Stimulated activated CD4-positive, alpha-beta T cell treated with anti-CD3 and anti-CD28 coated beads, Interleukin-12 subunit alpha, Interleukin-12 subunit beta, amount 100 ng/mL, for 24 hours (primary cell): ENCODE results near the gene IFIH1.

Experiments used
- DNase-seq, 2 experiments: peaks; one replicate each; pipeline ENCODE4 v3.0.0-alpha.2; 2020; ENCODE audit warnings: low read depth in 2 of 2

IFIH1 gene

DNA sequence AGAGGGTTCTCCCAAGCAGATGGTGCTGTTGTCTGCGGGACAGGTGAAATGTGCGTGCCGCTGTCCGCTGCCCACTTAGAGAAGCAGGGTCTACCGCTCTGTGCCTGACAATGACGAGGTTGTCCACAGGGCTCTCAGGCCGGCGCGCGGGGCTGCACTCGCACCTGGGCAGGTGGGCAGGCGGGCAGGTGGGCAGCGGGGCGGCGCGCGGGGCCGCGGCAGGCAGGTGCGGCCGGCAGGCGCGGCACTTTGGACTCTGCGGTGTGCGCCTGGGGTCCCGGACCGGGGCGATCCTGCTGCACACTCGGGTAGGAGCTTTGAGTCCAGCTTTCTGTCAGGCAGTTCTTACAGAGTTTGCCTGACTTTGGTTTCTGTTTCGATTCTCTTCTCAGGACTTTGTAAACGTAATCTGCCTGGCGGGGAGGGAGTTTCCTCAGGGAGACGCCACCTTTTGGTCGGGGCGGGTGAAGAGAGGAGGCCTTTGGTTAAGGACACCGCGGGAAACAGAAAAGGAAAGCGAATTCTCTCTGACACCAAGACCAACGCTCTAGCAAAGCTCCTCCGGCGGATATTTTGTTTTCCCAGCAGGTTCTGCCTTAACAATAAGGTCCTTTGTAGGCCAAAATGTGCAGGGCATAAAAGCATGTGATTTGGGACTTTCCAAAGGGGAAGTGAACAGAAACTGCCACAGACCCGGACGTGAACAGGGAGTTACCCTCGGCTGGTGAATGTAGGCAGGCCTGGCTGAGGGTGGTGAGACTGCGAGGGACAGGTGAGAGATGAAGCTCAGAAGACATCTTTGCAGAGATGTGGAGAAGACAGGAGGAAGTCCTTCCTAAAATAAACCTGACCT, at the start of gene IFIH1:
Gene IFIH1, minus strand, starts transcription at position 357 of the 853 bp plus-strand sequence. CDS start 377 bp downstream, outside the sequence.
- DNase-seq = peak; percentile 57 to 66

DNA sequence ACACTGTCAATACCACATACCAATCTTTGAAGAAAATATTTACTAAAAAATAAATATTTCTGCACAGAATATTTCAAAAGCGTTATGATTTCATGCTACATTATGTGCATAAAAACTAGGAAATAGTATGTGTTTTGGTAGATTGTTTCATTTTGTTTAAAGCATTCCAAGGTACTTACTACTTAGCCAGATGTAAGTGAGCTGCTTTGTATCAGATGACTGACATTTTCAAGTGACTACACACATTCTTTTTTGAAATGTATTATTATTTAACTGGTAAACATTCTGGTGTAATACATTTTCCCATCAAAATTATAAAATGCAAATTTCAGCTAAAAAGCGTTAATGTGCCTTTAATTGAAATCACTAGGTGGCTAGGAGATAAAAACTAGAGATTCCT, 46.9 kb upstream of the IFIH1 start:
- no peak for DNase-seq

DNA sequence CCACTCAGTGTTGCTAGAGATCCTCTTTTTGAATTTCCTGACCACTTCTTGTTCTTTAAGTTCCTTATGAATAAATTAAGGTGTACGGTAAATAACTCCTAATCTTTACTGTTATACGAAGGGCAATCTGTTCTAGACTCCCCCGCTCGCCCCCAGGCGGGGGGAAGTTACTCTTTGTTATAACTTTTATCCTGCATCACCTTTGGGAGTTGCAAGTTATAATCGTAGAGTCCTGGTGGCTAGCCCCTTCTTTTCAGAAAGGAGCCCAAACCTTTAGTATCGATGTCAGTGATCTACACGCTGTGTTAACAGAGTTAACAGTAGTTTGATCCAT, 26.1 kb upstream of the IFIH1 start:
- DNase-seq = no peak

DNA sequence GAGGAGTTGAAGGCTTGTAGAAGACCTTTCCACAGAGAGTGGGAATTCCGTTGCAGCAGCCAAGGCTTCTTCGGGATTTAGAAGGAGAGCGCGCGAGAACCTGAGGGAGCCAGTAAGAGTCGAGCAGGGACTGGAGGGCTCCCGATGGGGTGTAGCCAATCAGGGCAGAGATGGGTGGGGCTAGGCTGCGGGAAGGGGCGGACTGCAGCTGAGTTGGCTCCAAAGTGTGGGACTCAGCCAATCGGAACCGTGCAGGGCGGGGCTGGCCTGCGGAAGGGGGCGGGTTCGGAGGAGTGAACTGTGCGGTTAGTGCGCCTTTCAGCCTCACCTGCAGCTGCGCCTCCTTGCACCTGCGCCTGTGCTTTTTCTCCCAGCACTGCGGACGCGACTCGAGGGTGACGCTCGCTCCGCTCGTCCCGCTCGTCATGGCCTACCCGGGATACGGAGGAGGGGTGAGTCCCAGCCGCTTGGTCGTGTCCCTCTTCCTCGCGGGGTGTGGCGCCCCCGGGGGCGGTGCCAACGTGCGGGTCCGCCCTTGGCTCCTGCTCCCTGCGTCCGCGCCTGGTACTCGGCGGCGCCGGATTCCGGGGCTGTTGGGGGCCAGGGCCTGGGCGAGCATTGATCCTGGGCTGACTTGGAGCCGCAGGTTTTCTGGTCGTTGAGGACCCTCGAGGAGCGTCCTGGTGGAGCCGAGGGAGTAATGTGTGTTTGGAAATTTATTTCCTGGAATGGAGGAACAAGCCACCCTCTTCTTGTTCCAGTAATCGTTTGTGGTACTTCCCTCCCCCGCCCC, 25.5 kb upstream of the IFIH1 start, which contains the start of gene GCA:
Gene GCA, plus strand, starts transcription at position 309 of the 793 bp plus-strand sequence. Its CDS starts 117 bp downstream, at position 426.
- peak; percentile 96 to 98 for DNase-seq

DNA sequence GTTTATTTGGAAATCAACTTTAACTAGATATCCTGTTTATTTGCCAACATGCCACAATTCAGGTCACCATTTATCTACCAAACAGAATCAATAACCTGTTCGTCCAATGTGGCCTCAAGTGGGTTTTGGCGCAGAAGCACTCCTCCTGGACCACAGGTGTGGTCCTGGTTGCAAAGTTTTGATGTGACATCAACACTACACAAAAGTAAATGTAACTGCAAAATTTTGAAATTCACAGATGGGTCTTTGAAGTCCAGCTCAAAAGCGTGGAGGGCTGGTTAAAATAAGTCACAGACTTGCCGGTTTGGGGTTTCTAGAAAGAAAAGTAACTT, 25.0 kb upstream of the IFIH1 start:
- no peak for DNase-seq

DNA sequence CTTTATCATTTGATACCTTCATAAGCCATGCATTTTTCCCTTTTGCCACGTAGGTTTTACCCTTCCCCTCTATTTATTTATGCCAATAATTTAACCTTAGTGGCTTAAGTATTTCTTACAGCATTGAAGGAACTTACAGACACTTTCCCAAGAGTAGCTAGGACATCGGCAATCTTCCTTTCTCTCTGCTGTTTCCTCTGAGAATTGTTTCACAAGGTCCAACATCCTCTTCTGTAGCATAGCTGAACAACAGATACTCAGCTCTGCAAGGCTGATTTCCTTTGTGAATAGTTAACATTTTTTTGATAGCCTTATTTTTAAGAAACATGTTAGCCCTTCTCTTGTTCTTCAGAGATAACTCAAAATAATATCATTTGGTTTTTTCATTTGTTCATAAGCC, 24.4 kb upstream of the IFIH1 start:
- no peak for DNase-seq

DNA sequence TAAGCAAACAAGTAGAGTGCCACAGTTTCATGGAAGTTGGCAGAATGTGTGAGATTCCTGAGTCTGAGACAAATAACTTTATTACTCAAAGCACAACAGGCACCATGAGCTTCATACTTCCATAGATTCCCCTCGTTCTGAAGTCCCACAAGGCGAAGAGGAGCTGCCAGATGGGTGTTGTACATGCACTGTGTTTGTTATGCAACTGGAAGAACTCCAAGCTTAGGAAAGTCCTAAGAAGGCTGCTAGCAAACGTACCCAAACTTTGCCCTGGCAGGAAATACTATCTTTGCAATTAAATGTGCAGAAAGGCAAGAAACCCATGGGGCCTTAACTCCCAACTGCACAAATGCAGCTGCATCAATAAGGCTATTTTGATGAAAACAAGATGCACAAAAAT, 23.8 kb upstream of the IFIH1 start:
- DNase-seq = no peak

DNA sequence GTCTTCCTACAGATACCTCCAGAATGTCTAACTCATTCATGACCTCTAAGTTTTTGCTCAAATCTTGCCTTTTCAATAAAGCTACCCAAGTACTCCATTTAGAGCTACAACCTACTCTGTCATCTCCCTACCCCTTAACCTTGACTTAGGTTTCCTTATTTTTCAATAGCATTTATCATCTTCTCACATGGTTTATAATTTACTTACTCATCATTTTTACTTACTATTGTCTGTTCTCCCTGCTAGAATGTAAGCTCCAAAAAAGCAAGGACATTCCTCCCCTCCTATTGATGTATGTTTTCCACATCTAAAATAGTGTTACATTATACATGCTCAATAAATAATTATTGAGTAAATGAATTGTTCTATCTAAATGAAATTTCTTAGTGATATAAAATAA, 22.3 kb upstream of the IFIH1 start:
- DNase-seq = no peak

DNA sequence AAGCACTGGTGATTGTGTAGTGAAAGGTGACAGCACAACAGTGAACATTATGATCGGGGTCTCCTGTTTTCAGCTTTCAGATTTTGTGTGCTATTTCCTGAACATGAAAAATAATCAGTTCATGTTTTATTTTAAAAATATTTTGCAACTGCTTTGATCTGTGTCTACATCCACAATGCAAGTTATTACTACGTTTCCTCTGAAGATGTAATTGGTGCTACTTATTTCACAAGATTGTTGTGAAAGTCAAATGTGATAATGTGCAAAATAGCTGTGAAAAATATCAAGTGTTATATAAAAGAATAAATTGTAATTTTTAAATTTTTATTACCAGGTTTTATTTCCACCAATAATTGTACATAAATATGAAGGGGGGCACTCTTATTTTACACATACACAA, 19.4 kb upstream of the IFIH1 start:
- DNase-seq = no peak

DNA sequence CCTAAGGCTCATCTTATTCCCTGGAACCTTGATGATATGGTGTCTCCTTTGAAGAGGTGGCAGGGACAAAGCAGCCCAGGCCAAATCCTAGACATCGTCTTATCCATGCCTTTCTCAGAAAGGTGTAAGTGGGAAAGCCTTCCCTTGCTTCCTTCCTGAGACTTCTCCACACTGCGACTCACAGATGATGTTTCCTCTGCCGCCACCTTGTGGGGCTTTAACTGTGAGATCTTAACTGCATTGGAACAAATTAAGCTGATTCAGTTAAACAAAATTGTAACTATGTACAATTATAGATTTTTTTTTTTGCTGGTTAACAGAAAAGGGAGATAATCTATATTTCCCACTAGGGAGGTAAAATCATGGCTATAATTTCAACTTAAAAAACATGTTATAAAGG, 15.5 kb upstream of the IFIH1 start:
- DNase-seq = no peak

DNA sequence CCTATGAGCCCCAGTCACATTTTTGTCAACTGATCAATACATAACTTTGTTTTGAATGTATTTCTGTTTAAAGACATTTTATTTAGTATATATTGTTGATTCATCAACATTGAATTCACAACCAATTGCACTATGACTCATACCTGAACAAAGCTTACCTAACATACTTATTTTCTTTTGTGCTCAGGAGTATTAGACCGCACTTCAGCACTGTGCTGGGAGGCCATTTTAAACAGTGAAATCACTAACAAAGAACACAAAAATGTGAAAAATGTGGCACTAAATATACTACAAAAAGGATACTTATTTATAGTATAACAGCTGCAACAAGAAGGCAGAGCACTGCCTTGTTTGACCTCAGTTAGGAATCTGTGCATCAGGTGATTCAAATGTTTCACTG, 12.4 kb upstream of the IFIH1 start:
- DNase-seq = no peak

DNA sequence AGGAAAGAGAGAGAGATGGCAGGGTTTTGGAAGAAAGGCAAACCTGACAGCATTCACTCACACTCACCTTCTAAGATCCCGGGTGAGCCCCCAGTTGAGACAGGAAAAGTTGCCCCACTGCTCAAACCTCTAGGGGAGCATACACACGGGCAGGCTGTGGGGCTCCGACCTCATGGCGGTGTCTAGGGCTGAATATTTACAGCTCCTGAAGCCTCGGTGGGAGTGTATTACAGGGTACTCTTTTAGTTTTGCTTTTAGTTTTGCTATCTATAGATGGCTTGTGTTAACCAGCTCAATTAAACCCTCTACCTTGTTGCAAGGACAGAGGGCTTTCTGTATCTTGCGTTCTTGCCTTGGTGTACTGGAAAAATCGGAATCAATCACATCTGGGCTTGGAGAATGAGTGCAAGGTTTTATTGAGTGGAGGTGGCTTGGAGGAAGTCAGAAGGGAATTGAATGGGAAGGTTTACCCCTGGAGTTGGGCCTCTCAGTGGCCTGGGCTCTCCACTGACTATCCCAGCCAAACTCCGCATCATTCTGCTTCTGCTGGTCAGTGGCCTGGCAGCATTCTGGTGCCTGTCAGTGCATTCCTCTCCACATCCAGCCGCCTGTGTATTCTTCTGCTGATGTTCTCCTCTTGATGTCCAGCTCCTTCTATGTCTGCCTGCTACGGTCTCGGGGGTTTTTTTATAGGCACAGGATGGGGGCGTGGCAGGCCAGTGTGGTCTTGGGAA, 10.1 kb upstream of the IFIH1 start:
- no peak for DNase-seq

DNA sequence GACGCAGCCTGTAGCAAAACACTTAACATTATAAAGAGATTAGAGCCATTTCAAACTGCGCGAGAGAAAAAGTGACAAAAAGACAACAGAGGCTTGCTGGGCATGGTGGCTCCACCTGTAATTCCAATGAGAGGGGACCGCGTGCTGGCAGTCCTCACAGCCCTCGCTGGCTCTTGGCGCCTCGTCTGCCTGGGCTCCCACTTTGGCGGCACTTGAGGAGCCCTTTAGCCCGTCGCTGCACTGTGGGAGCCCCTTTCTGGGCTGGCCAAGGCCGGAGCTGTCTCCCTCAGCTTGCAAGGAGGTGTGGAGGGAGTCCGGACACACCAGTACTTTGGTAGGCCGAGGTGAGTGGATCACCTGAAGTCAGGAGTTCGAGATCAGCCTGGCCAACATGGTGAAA, 9.3 kb upstream of the IFIH1 start:
- DNase-seq = no peak

DNA sequence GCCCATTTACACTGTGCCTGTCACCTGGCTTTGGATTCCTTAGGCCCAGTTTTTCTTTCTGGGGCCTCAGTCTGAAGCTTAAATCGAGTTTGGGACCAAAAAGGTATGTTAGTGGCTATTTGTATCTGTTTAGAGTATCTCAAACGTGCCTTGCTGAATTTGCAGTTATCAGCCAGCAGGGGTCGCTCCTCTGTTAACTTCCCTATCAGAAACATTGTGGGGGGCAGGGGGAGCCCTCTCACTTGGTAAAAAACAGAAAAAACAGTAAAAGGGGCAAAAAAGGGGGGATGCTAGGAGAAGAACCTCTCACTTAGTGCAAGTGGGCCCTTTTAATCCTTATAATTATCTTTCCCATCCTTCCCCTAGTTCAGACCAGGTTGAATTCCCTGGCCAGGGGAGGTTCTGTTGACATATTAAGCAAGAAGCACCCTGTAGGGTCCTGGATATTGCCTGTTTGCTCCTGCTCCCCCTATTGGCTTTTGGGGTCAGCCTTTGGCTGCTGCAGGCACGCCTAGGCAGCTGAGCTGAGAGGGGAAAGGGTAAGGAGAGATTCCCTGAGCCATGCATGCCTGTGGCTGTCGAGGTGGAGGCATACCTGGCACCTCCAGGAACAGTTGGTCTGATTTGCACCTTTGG, 8.8 kb upstream of the IFIH1 start:
- DNase-seq = no peak

DNA sequence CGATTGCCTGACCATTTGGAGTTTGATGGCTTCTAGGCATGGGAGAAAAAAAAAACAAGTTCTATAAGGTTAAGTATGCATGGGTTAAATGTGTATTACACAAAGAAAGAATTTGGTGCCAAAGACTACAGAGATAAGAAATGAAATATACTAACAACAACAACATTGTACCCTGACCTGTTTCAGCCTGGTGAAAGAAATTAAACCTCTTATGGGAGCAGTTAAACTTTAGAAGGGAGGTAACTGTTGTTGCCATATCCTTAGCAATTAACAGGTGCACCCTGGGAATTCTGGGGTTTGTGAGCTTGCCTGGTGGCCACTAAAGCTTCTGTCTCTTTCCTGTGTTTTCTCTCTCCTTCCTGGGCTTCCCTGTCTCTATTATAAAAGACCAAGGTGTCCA, 6.5 kb upstream of the IFIH1 start:
- DNase-seq = no peak

DNA sequence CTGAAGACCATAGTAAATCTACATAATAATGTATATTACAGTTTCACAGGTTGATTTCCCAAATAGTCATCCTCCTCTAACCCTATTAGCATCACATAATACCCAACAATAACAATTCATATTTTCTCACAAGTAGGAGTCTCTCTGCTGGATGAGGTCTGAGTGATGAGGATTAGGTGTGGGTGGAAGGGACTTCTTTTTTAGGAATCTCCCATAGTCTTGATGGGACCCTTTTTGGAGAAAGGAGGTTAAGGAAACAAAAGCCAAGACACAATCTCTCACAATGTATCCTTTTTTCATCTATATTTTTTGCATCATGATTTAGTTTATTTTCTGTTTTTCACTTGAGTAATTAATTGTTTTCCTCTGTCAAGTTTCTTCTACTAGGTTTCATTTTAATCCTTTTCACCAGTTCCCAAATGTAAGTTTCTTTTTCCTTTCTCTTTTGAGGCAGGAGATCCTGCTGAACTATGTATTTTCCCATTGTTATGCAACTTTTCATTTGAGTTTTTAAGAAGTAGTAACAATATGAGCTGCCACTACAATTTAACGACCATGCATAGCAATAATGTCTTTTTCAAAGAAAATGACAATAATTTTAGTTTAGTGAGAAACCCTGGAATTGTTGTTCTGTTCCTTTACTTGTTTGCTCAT, 2.5 kb upstream of the IFIH1 start:
- no peak for DNase-seq

DNA sequence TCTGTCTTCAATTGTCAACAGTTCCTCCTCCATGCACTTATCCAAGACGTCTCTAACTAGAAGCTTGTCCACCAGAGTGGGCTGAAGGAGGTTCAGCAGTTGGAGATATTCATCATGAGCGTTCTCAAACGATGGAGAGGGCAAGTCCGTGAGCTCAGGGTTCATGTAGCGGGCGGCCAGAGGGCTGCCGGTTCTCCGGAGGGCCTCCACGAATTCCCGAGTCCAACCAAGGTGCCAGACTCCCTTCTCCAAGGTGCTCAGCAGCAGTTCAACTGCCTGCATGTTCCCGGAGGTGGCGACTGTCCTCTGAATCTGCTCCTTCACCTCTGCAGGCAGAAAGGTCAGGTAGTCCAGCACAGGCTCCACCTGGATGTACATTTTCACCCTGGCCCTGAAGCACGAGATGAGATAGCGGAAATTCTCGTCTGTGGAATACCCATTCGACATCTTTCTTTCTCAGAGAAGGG, 590 bp downstream of the IFIH1 start:
- DNase-seq = no peak

DNA sequence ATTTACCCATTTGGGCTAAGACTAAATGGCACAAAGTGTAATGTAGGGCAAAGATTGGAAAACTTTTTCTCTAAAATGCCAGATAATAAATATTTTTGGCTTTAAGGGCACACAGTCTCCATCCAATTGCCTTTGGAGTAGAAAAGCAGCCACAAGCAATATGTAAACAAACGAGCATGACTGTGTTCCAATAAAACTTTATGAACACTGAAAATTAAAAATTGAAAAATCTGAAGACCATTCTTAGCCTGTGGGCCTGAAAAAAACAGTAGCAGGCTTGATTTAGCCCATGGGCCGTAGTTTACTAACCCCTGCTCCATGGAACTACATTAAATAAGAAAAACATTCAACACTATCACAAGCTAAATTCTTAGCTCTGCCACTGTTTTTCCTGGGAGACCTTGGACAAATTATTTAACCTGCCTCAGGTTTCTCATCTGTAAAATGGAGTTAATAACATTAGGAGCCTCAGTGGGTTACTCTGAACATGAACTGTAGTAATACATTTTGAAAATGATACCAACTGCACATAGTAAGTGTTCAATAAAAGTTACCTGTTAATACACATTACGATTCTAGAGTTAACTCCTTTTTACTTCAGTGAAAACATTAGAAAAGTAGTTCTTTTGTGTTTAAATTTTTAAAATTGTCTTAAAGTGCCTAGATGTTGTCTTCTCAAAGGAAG, 1.3 kb downstream of the IFIH1 start:
- DNase-seq = no peak

DNA sequence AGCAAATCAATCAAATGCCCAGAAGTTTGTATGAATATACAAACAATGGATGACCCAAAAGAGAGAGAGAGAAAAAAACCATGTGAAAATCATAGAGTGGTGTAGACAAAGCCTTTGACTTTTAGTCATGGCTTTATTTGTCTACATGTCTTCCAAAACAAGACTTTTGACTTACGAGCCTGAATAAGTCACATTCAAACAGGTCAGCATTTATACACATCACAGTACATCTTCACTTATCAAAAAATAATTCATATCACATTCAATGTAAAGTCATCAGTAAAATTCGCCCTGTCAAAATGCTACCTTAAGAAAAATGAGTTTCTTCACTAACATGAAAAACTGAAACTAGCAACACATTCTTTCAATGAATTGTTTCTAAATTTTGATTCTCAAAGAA, 1.9 kb downstream of the IFIH1 start:
- no peak for DNase-seq

DNA sequence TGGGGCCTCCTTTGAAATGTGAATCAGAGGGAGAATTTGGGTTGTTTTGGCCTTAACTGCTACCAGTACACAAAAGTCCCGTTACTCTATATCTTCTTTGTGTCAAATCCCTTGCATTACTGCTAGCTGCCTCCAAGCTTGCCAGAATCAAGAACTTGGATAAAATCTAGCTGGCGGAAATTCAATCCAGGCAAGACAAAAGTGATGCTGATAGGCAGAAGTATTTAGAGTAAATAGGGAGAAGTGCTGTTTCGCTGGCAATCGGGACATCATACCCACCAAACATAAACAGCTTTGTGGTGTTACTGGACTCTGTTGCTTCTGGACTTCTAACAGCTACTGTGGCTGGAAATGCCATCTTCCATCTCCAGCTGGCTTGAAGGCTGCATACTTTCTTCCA, 2.5 kb downstream of the IFIH1 start:
- DNase-seq = no peak

DNA sequence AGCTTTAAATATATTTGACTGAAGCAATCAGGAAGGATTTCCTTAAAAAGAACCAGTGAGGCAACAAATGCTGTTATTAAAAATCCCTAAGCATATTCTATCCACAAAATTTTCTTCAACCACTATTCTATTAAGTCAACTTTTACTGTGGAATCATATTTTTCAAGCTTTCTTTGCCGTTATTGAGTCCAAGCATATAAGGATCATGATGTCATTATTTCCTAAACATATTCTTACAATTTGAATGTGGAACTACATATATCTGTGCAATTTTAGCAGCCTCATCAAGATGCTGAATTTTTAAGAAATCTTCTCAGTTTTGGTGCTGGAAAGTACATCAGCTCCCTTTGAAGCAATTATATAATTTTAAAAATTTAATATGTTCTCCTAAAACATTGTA, 5.6 kb downstream of the IFIH1 start:
- no peak for DNase-seq
